Spleen (tissue), 11 donors: ENCODE measurements around the gene TBC1D2. TPM values are rescaled to one million over a fixed set of nuclear protein-coding genes. Genes with fewer than 3 reads are reported as not detected.

Experiments used
- DNase-seq: peaks from one replicate; pipeline ENCODE4 v3.0.0-alpha.2; 2020
- H3K27ac ChIP-seq, 8 donors: fragments of 200-600 bp; sonication (generic) in 7 of 8; 1 replicate in 4 of 8; 2 replicates in 4 of 8; pipeline versions ENCODE4 v1.5.0 to v1.8.0; 2016 to 2021; ENCODE audit warnings: inconsistent platforms in 4 of 8, mild to moderate bottlenecking in 4 of 8, moderate library complexity in 1 of 8
- H3K27me3 ChIP-seq, 7 donors: fragments of 200-600 bp; sonication (generic) in 6 of 7; replicated peaks in 1 of 7; 1 replicate in 4 of 7; 2 replicates in 3 of 7; pipeline versions ENCODE4 v1.5.0 to v1.8.0; 2016 to 2021; ENCODE audit warnings: inconsistent platforms in 3 of 7, mild to moderate bottlenecking in 1 of 7
- H3K36me3 ChIP-seq, 6 donors: fragments of 200-600 bp; sonication (generic) in 5 of 6; 1 replicate in 4 of 6; 2 replicates in 2 of 6; pipeline versions ENCODE4 v1.5.0 to v1.8.0; 2016 to 2021; ENCODE audit warnings: inconsistent platforms in 2 of 6
- H3K4me1 ChIP-seq, 6 donors: fragments of 200-600 bp; sonication (generic) in 5 of 6; 1 replicate in 3 of 6; 2 replicates in 3 of 6; pipeline versions ENCODE4 v1.5.0 to v1.8.0; 2016 to 2021; ENCODE audit warnings: inconsistent platforms in 3 of 6
- H3K4me3 ChIP-seq, 8 donors: fragments of 200-600 bp; sonication (generic) in 7 of 8; 1 replicate in 4 of 8; 2 replicates in 4 of 8; pipeline versions ENCODE4 v1.5.0 to v1.8.0; 2016 to 2021; ENCODE audit warnings: inconsistent platforms in 4 of 8, mild to moderate bottlenecking in 4 of 8, moderate library complexity in 2 of 8
- H3K9me3 ChIP-seq, 8 donors: fragments of 200-600 bp; sonication (generic) in 7 of 8; 1 replicate in 4 of 8; 2 replicates in 4 of 8; pipeline versions ENCODE4 v1.5.0 to v1.8.0; 2016 to 2021; ENCODE audit warnings: inconsistent platforms in 4 of 8
- CTCF ChIP-seq, 11 experiments: fragments of 200-600 bp in 7 of 11; fragments of 450-650 bp in 4 of 11; sonication (generic) in 4 of 11; IDR thresholded peaks in 8 of 11; conservative IDR thresholded peaks in 3 of 11; 1 replicate in 7 of 11; 2 replicates in 4 of 11; pipeline versions ENCODE4 v1.4.0 to v1.8.0; 2016 to 2021; ENCODE audit warnings: antibody characterized with exemption in 11 of 11, inconsistent platforms in 4 of 11, mild to moderate bottlenecking in 1 of 11
- POLR2A ChIP-seq, 3 donors: fragments of 450-650 bp; IDR thresholded peaks; one replicate each; pipeline ENCODE4 v1.5.1; 2017; ENCODE audit warnings: antibody characterized with exemption in 3 of 3, mild to moderate bottlenecking in 1 of 3
- POLR2AphosphoS5 ChIP-seq, 3 donors: sonication (generic); formaldehyde crosslinking; IDR thresholded peaks; one replicate each; pipeline ENCODE4 v1.5.1; 2017; ENCODE audit warnings: antibody characterized with exemption in 3 of 3
- WGBS, 5 donors: extraction: QIAGEN DNeasy Blood & Tissue Kit in 3 of 5; methylation state at CpG; one replicate each; pipeline versions ENCODE4 v1.1.5 to v1.1.7; 2013 to 2018; 5-methylcytosine and 5-hydroxymethylcytosine counted together
- intact Hi-C: fragments of 100-400 bp; cut with DNase I; formaldehyde crosslinking; loops from one replicate; pipeline ENCODE4 v1.15.0; 2023; ENCODE audit warnings: low total_unique reads
- polyA plus RNA-seq, 3 donors: library from polyadenylated mRNA; stranded (reverse); fragments of 200-250 nt; gene quantifications; one replicate each; pipeline ENCODE4 v1.2.1, GENCODE V29; 2013
- total RNA-seq, 7 donors: library from RNA; depleted of rRNA in 3 of 7; stranded (reverse); fragments of >200 nt in 3 of 7; fragmentation: NEBNext Ultra II Directional in 4 of 7; extraction: Animal tissue kit (Norgen Biotek cat#: 25700) in 4 of 7; gene quantifications; one replicate each; pipeline versions ENCODE4 v1.1.0 to v1.2.1, GENCODE V29; 2016 to 2021
- donor health status: healthy with polysubstance abuse.
- donor health status: DM: no; HTN: no; CAD: no; lungs with moderate emphysema.
- donor health status: DM: no; HTN: no; CAD: no.
- donor health status: Bipolar disorder and iron deficiency.
- donor health status: healthy.
- donor health status: DM: no; HTN: no; CAD: no.
- donor health status: DM: yes; HTN: yes; CAD: no.

The TBC1D2 gene
- total and polyA plus RNA-seq, 10 donors, result 2.7 to 27.2 (median 12.4) TPM

- Histone ChIP-seq H3K4me3 (no peak overlapping the region), H3K9me3 (no peaks in the 10 kb centered on the region), H3K36me3 (no peaks in the 10 kb centered on the region), H3K4me1 (no peaks in the 10 kb centered on the region), H3K27ac (no peak overlapping the region), H3K27me3 (peaks cover 0 to 41% (median 0%) of the 10 kb centered on the region in 7 donors)
- TF ChIP-seq CTCF (IDR thresholded peaks at IDR 0.05 in 8 of 11, conservative IDR thresholded peaks at IDR 0.05 in 3 of 11), result no peak
- no peak for TF ChIP-seq POLR2A (IDR thresholded peaks at IDR 0.05)
- TF ChIP-seq POLR2AphosphoS5 (IDR thresholded peaks at IDR 0.05), result no peak
- DNase-seq, result no peak
- WGBS, 5 donors, result 89 to 96% (median 91%) methylated on average over 1 of the region's 1 CpG
- intact Hi-C loops, result no loop called here
Observed at GRCh38 chr9:98281281-98281680, 25.8 kb upstream of the TBC1D2 start.

GRCh38 chr9:98280574-98280973, 25.1 kb upstream of the TBC1D2 start:
- H3K27ac ChIP-seq, result no peak overlapping the region
- peaks cover 0 to 46% (median 0%) of the 10 kb centered on the region in 7 donors for H3K27me3 ChIP-seq
- WGBS, 5 donors, result 73 to 81% (median 77%) methylated on average over 6 of the region's 6 CpGs
- intact Hi-C loops, result no loop called here
- H3K36me3 ChIP-seq, result no peaks in the 10 kb centered on the region
- no peaks in the 10 kb centered on the region for H3K9me3 ChIP-seq
- H3K4me1 ChIP-seq, result no peaks in the 10 kb centered on the region
- DNase-seq, result no peak
- H3K4me3 ChIP-seq, result no peak overlapping the region
- TF ChIP-seq POLR2A (IDR thresholded peaks at IDR 0.05), result no peak
- TF ChIP-seq CTCF (IDR thresholded peaks at IDR 0.05 in 8 of 11, conservative IDR thresholded peaks at IDR 0.05 in 3 of 11), result no peak
- TF ChIP-seq POLR2AphosphoS5 (IDR thresholded peaks at IDR 0.05), result no peak

GRCh38 chr9:98280162-98280561, 24.7 kb upstream of the TBC1D2 start:
- Histone ChIP-seq H3K27me3 (peaks cover 0 to 44% (median 0%) of the 10 kb centered on the region in 7 donors), H3K9me3 (no peaks in the 10 kb centered on the region), H3K4me1 (no peaks in the 10 kb centered on the region), H3K27ac (no peak overlapping the region), H3K36me3 (no peaks in the 10 kb centered on the region), H3K4me3 (no peak overlapping the region)
- WGBS, 5 donors, result 64 to 82% (median 80%) methylated on average over 2 of the region's 2 CpGs
- intact Hi-C loops, result no loop called here
- DNase-seq, result no peak
- no peak for TF ChIP-seq POLR2AphosphoS5 (IDR thresholded peaks at IDR 0.05)
- no peak for TF ChIP-seq CTCF (IDR thresholded peaks at IDR 0.05 in 8 of 11, conservative IDR thresholded peaks at IDR 0.05 in 3 of 11)
- no peak for TF ChIP-seq POLR2A (IDR thresholded peaks at IDR 0.05)

GRCh38 chr9:98276907-98277469, 21.5 kb upstream of the TBC1D2 start:
- intact Hi-C loops, result no loop called here
- no peaks in the 10 kb centered on the region for H3K4me1 ChIP-seq
- DNase-seq, result no peak
- H3K4me3 ChIP-seq, result no peak overlapping the region
- no peaks in the 10 kb centered on the region for H3K9me3 ChIP-seq
- H3K27me3 ChIP-seq, result peaks cover 0 to 26% (median 0%) of the 10 kb centered on the region in 7 donors
- no peaks in the 10 kb centered on the region for H3K36me3 ChIP-seq
- TF ChIP-seq POLR2AphosphoS5 (IDR thresholded peaks at IDR 0.05) (no peak), POLR2A (IDR thresholded peaks at IDR 0.05) (no peak), CTCF (IDR thresholded peaks at IDR 0.05 in 8 of 11, conservative IDR thresholded peaks at IDR 0.05 in 3 of 11) (no peak)
- WGBS, 5 donors, result 79 to 88% (median 82%) methylated on average over 10 of the region's 10 CpGs
- H3K27ac ChIP-seq, result no peak overlapping the region
